Stimulated activated CD4-positive, alpha-beta T cell treated with anti-CD3 and anti-CD28 coated beads, Interleukin-2, amount 100 ng/mL, for 48 hours (primary cell): ENCODE data around the gene CDCA8.
A peak's percentile ranks its signal among the peaks of the same experiment; 100 is the strongest.

Source experiments
- DNase-seq, 2 donors: peaks; one replicate each; pipeline ENCODE4 v3.0.0-alpha.2; 2020

Gene CDCA8

GRCh38 chr1:37741130-37741529 is 48.8 kb downstream of the CDCA8 start:
- DNase-seq = no peak

- DNase-seq = no peak
These were observed 49.3 kb downstream of the CDCA8 start for GRCh38 chr1:37741662-37742061.

GRCh38 chr1:37746806-37747205 is 54.5 kb downstream of the CDCA8 start:
- DNase-seq = no peak

- no peak for DNase-seq
These were observed 56.2 kb downstream of the CDCA8 start for GRCh38 chr1:37748565-37748964.

- DNase-seq = no peak
These were observed 59.9 kb downstream of the CDCA8 start for GRCh38 chr1:37752213-37752582.

- peak; percentile 23 to 32 for DNase-seq
These were observed 60.5 kb downstream of the CDCA8 start for GRCh38 chr1:37752583-37753471.

GRCh38 chr1:37753473-37754321 is 61.4 kb downstream of the CDCA8 start:
- DNase-seq = no peak

- peak in 1 of 2 donors; percentile 16 for DNase-seq
These were observed 63.0 kb downstream of the CDCA8 start for GRCh38 chr1:37755290-37755689.

GRCh38 chr1:37755951-37756560 is 63.7 kb downstream of the CDCA8 start:
- no peak for DNase-seq
